Measurements from ENCODE around the gene TVP23C.

TVP23C gene

DNA sequence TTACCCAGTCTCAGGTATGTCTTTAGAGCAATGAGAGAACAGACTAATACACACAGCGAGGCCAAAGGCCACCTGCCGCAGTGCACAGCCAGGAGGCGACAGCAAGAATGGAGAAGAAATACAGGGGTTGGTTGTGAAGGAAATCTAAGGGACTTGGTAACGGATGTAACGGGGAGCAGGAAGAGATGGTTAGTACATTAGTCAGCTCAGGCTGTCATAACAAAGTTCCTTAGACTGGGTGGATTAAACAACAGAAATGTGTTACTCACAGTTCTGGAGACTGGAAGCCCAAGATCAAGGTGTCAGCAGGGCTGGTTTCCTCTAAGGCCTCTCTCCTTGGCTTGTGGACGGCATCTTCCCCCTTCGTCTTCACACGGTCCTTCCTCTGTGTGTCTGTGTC lies 47.1 kb downstream of the TVP23C start:
- Histone ChIP-seq H3K27ac (no peak overlapping the region), H3K27me3 (no peaks in the 10 kb centered on the region), H3K36me3 (peaks cover 0 to 16% (median 11%) of the 10 kb centered on the region in 3 donors), H3K4me1 (peaks cover 0 to 30% (median 17%) of the 10 kb centered on the region in 4 donors), H3K9me3 (no peaks in the 10 kb centered on the region), H3K4me3 (no peak overlapping the region)
- TF ChIP-seq, protein P1, sequence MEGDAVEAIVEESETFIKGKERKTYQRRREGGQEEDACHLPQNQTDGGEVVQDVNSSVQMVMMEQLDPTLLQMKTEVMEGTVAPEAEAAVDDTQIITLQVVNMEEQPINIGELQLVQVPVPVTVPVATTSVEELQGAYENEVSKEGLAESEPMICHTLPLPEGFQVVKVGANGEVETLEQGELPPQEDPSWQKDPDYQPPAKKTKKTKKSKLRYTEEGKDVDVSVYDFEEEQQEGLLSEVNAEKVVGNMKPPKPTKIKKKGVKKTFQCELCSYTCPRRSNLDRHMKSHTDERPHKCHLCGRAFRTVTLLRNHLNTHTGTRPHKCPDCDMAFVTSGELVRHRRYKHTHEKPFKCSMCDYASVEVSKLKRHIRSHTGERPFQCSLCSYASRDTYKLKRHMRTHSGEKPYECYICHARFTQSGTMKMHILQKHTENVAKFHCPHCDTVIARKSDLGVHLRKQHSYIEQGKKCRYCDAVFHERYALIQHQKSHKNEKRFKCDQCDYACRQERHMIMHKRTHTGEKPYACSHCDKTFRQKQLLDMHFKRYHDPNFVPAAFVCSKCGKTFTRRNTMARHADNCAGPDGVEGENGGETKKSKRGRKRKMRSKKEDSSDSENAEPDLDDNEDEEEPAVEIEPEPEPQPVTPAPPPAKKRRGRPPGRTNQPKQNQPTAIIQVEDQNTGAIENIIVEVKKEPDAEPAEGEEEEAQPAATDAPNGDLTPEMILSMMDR (IDR thresholded peaks at IDR 0.05) = no peak
- intact Hi-C loops (cut with DNase I; ENCODE audit: low total_unique reads) = no loop called here
- DNase-seq = no peak

DNA sequence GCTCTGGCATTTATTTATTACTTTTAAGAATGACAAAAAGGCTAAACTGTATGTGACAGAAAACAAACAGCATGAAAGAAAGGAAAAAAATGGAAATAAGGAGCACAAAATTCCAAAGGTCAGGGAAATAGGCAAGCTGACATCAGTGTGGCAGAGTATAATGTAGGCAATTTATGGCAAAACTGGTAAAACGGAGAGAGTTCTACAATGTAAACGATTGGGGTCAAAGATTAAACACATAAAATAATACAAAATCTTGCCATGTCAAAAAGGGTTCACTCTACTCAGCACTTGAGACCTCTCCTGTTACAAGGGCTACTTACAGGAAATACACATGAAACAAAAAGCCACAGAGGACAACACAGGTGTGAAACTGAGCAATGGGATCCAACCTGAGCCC lies 48.8 kb downstream of the TVP23C start:
- no peak for DNase-seq
- Histone ChIP-seq H3K4me1 (peaks cover 0 to 47% (median 26%) of the 10 kb centered on the region in 4 donors), H3K27me3 (no peaks in the 10 kb centered on the region), H3K36me3 (peaks cover 0 to 16% (median 11%) of the 10 kb centered on the region in 3 donors), H3K9me3 (no peaks in the 10 kb centered on the region), H3K4me3 (no peak overlapping the region), H3K27ac (peak overlapping the region; percentile 79 to 80)
- TF ChIP-seq, protein P1 (IDR thresholded peaks at IDR 0.05) = no peak
- intact Hi-C loops (cut with DNase I; ENCODE audit: low total_unique reads) = no loop called here

DNA sequence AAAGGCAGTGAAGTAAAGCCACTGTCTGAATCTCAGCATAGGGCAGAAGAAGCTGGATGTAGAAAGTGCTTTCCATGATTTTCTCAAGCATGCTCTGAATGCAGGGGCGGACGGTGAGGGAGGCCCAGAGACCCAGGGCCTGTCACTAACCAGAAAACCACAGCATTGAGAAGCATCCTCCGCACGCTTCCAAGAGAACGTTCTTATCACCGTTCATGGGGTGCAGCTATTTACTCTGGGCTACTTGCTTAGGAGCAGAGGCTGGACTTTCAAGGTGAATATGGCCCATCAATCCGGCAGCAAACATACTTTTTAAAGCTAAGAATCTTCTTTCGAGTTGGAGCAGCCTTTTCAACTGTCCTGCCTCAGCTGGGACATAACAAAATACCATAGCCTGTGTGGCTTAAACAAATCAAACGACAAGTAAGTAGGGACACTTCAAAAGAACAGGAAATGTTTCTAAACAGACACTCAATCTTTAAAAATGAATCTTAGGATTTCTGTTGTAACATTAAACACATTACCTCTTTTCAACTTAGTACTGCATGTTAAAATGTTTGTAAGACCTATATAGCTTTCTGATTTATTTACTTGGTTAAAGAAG lies 49.3 kb downstream of the TVP23C start:
- TF ChIP-seq, protein P1 (IDR thresholded peaks at IDR 0.05) = no peak
- intact Hi-C loops (cut with DNase I; ENCODE audit: low total_unique reads) = no loop called here
- Histone ChIP-seq H3K9me3 (no peaks in the 10 kb centered on the region), H3K27ac (peak overlapping the region; percentile 79 to 80), H3K4me3 (no peak overlapping the region), H3K36me3 (peaks cover 0 to 16% (median 11%) of the 10 kb centered on the region in 3 donors), H3K4me1 (peaks cover 0 to 52% (median 29%) of the 10 kb centered on the region in 4 donors), H3K27me3 (no peaks in the 10 kb centered on the region)
- DNase-seq = no peak

DNA sequence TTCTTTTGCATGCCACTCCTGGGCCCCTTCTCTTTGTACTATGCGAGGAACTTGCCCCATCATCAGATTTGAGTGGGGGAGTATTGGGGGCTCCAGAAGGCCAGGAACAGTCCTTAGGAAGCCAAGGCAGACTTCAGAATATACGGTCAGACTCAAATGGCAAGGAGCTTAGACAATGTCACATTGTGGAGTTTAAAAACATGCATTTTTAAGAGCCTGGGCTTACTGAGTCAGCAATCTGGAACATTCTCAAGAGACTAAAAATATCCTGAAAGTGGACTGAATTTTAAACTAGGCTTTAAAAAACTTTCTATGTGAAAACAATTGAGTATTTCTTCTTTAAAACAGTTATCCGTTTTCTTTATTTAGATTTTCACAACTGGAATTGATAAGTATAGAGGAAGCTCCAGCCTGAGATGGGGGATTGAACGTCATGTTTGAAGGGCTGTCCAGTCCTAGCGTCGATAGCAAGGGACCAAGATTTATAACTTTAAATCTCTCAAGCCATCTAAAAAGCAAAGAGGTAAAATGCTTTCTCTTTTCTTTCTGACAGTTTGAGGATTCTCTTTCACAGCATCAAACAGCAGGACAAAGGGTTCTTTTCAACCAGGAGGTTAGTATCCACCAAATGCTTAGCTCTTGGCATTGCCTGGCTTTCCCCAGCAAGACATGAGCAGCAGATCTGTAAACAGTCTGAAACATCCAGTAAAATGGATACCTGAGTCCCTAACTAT lies 50.1 kb downstream of the TVP23C start:
- peak overlapping the region in 1 of 2 donors; percentile 6 for H3K4me3 ChIP-seq
- TF ChIP-seq, protein P1 (IDR thresholded peaks at IDR 0.05) = no peak
- no peaks in the 10 kb centered on the region for H3K9me3 ChIP-seq
- H3K36me3 ChIP-seq = peaks cover 0 to 16% (median 11%) of the 10 kb centered on the region in 3 donors
- peaks cover 0 to 60% (median 29%) of the 10 kb centered on the region in 4 donors for H3K4me1 ChIP-seq
- DNase-seq = no peak
- peak overlapping the region; percentile 79 to 80 for H3K27ac ChIP-seq
- no peaks in the 10 kb centered on the region for H3K27me3 ChIP-seq
- intact Hi-C loops (cut with DNase I; ENCODE audit: low total_unique reads) = no loop called here

DNA sequence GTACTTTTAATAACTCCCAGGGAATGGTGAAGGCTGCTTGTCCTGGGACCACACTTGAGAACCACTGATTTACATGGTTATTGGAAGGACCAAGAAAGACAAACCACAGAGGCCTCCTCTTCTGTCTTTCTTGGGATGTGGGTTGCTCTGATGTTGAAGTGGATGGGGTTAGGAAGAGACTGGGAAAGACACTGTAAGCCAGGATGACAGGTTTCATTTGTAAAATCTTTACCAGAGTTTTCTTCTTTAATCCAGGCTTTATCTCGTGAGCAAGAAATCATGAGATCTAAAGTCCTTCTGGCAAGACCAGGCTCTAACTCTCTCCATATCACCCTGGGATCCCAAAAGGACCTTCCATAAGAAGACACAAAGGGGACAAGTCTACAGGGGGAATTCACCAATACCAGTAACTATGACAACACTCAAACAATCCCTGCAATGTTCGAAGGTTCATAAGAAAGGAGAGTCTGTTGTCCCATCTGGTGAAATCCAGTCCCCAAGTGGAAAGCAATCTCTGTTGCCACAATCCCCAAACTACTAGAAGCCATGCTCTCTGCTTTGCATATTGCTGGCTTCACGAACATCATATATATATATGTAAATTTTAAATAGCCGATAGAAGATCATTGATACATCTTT lies 51.1 kb downstream of the TVP23C start:
- no peaks in the 10 kb centered on the region for H3K27me3 ChIP-seq
- DNase-seq = no peak
- peaks cover 0 to 65% (median 29%) of the 10 kb centered on the region in 4 donors for H3K4me1 ChIP-seq
- TF ChIP-seq, protein P1 (IDR thresholded peaks at IDR 0.05) = no peak
- H3K36me3 ChIP-seq = peaks cover 0 to 16% (median 11%) of the 10 kb centered on the region in 3 donors
- no peak overlapping the region for H3K4me3 ChIP-seq
- peak overlapping the region; percentile 79 to 80 for H3K27ac ChIP-seq
- H3K9me3 ChIP-seq = no peaks in the 10 kb centered on the region
- intact Hi-C loops (cut with DNase I; ENCODE audit: low total_unique reads) = no loop called here

Data from tibial artery (tissue), 4 donors.